Body of pancreas (tissue), 4 donors: ENCODE data around the gene SIGLEC8. TPM values are rescaled to one million over a fixed set of nuclear protein-coding genes. Genes with fewer than 3 reads are reported as not detected.

Experiments
- ATAC-seq: fragments of 150-250 bp; one replicate; pipeline ENCODE4 v1.9.1; 2016
- DNase-seq, 4 donors: peaks; one replicate each; pipeline ENCODE4 v3.0.0-alpha.2; 2019
- H3K27ac ChIP-seq, 4 donors: fragments of 200-600 bp; sonication (generic); 1 replicate in 3 of 4; 2 replicates in 1 of 4; pipeline versions ENCODE4 v1.5.1 to v1.6.1; 2016 to 2019; ENCODE audit warnings: mild to moderate bottlenecking in 1 of 4, mixed read lengths in 1 of 4, moderate library complexity in 1 of 4
- H3K27me3 ChIP-seq, 2 donors: fragments of 200-600 bp; sonication (generic); one replicate each; pipeline ENCODE4 v1.6.0; 2016; ENCODE audit warnings: mild to moderate bottlenecking in 1 of 2
- H3K36me3 ChIP-seq, 2 donors: fragments of 200-600 bp; sonication (generic); replicated peaks in 1 of 2; 2 replicates each; pipeline ENCODE4 v1.5.1; 2016; ENCODE audit warnings: low read depth in 2 of 2; ENCODE audit not compliant: insufficient read depth in 1 of 2
- H3K4me1 ChIP-seq: fragments of 200-600 bp; sonication (generic); one replicate; pipeline ENCODE4 v1.6.0; 2016
- H3K4me3 ChIP-seq, 2 donors: fragments of 200-600 bp; sonication (generic); 1 replicate in 1 of 2; 2 replicates in 1 of 2; pipeline ENCODE4 v1.5.1; 2016 to 2019
- H3K9me3 ChIP-seq, 3 donors: fragments of 200-600 bp; sonication (generic); 1 replicate in 2 of 3; 2 replicates in 1 of 3; pipeline ENCODE4 v1.5.1; 2016
- POLR2A ChIP-seq, 3 donors: fragments of 450-650 bp; IDR thresholded peaks; one replicate each; pipeline ENCODE4 v1.6.1; 2016; ENCODE audit warnings: antibody characterized with exemption in 3 of 3, mild to moderate bottlenecking in 2 of 3
- WGBS, 2 donors: methylation state at CpG; one replicate each; pipeline ENCODE4 v1.1.5; 2017; 5-methylcytosine and 5-hydroxymethylcytosine counted together
- intact Hi-C: fragments of 100-400 bp; cut with DNase I; formaldehyde crosslinking; loops from one replicate; pipeline ENCODE4 v1.15.1; 2023
- total RNA-seq, 2 donors: library from RNA; depleted of rRNA; stranded (reverse); fragments of >200 nt; gene quantifications; one replicate each; pipeline ENCODE4 v1.1.0, GENCODE V29; 2016
- TF ChIP-seq, protein P1 (sequence below), 7 experiments: fragments of 450-650 bp in 4 of 7; fragments of 200-600 bp in 3 of 7; sonication (generic) in 3 of 7; IDR thresholded peaks; one replicate each; pipeline ENCODE4 v1.5.1; 2016 to 2019; ENCODE audit warnings: antibody characterized with exemption in 7 of 7

The SIGLEC8 gene
- total RNA-seq: under 1 TPM in 1 of 2 donors, not detected in 1; 0.52 TPM

DNA sequence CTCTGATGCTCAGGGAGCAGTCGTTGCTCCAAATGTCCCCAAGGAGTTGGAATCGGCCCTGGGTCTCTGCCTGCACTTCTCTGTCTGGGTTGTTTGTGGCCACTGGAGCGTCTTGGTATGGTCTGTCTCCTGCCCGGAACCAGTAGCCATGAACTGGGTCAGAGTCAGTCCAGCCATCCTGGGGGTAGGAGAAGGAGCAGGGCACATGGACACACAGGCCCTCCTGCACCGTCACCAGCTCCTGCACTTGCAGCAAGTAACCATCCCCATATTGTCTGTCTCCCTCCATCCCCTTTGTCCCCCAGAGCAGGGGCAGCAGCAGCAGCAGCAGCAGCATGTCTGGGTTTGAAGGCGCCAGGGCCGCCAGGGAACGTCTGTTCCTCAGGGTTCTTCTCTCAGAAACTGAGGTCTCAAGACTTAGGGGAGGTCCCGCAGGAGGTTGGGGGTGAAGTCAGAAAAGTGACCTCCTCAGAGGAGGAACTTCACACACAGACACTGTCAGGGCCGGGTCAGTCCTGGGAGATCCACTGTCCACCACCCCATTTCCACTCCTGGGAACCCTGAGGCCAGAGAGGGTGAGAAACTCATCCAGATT lies at the start of gene SIGLEC8:
Gene SIGLEC8, minus strand, starts transcription at position 404 of the 595 bp plus-strand sequence. Its CDS starts 67 bp downstream, at position 337.
- H3K4me3 ChIP-seq: no peak within 1 kb of the TSS
- no peaks in the 10 kb centered on the region for H3K9me3 ChIP-seq
- H3K27ac ChIP-seq: no peak within 1 kb of the TSS
- ATAC-seq (no peak), DNase-seq (no peak)
- intact Hi-C loops: no loop called here
- no peaks in the 10 kb centered on the region for H3K4me1 ChIP-seq
- 38 to 40% methylated on average over 5 to 10 of the region's 10 CpGs for WGBS, 2 donors
- no peaks in the 10 kb centered on the region for H3K27me3 ChIP-seq
- TF ChIP-seq POLR2A (IDR thresholded peaks at IDR 0.05): no peak
- TF ChIP-seq, protein P1, sequence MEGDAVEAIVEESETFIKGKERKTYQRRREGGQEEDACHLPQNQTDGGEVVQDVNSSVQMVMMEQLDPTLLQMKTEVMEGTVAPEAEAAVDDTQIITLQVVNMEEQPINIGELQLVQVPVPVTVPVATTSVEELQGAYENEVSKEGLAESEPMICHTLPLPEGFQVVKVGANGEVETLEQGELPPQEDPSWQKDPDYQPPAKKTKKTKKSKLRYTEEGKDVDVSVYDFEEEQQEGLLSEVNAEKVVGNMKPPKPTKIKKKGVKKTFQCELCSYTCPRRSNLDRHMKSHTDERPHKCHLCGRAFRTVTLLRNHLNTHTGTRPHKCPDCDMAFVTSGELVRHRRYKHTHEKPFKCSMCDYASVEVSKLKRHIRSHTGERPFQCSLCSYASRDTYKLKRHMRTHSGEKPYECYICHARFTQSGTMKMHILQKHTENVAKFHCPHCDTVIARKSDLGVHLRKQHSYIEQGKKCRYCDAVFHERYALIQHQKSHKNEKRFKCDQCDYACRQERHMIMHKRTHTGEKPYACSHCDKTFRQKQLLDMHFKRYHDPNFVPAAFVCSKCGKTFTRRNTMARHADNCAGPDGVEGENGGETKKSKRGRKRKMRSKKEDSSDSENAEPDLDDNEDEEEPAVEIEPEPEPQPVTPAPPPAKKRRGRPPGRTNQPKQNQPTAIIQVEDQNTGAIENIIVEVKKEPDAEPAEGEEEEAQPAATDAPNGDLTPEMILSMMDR (IDR thresholded peaks at IDR 0.05): no peak
- H3K36me3 ChIP-seq: no peaks in the 10 kb centered on the region

GRCh38 chr19:51507640-51508058 lies 49.4 kb upstream of the SIGLEC8 start:
- DNase-seq (no peak), ATAC-seq (no peak)
- TF ChIP-seq, protein P1 (IDR thresholded peaks at IDR 0.05): no peak
- no peak for TF ChIP-seq POLR2A (IDR thresholded peaks at IDR 0.05)
- Histone ChIP-seq H3K27ac (no peak overlapping the region), H3K36me3 (no peaks in the 10 kb centered on the region), H3K9me3 (no peaks in the 10 kb centered on the region), H3K27me3 (no peaks in the 10 kb centered on the region), H3K4me1 (no peaks in the 10 kb centered on the region), H3K4me3 (no peak overlapping the region)
- intact Hi-C loops: no loop called here
- WGBS, 2 donors: 52 to 57% methylated on average over 6 of the region's 6 CpGs

DNA sequence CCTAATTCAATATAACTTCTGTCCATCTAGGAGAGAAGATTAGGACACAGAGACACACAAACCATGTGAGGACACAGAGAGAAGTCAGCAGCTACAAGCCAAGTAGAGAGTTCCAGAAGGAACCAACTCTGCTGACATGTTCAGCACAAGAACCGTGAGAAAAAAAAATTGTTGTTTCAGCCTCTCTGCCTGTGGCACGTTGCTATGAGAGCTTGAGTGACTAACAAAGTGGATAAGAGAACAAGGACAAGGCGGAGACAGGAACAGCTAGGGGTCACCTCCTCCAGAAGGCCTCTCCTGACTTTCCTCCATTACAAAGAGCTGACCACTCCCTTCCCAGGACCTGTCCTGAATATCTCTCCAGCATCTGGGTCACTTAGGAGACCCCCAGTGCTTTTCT lies 48.9 kb upstream of the SIGLEC8 start:
- Histone ChIP-seq H3K4me1 (no peaks in the 10 kb centered on the region), H3K36me3 (no peaks in the 10 kb centered on the region), H3K27ac (no peak overlapping the region), H3K9me3 (no peaks in the 10 kb centered on the region), H3K4me3 (no peak overlapping the region), H3K27me3 (no peaks in the 10 kb centered on the region)
- DNase-seq: peak in 1 of 4 donors; percentile 12
- 32 to 47% methylated on average over 3 of the region's 3 CpGs for WGBS, 2 donors
- no peak for ATAC-seq
- TF ChIP-seq POLR2A (IDR thresholded peaks at IDR 0.05): no peak
- TF ChIP-seq, protein P1 (IDR thresholded peaks at IDR 0.05): no peak
- intact Hi-C loops: no loop called here

DNA sequence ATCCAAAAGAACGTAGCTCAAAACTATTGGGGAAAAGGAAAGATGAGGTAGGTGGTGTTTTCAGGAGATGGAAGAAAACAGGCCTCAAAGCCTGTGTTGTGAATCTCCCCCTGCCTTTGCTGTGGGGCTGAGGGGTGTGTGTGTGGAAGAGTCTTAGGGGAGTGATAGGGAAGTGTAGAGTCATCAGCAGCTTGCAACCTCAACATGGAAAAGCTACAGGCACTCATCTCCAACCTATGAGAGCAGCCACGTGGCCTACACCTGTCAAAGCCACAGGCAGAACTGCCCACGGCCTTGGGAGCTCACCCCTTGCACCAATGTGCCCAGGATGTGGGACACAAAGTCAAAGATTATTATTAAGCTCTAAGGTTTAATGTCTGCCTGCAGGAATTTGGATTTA lies 47.6 kb upstream of the SIGLEC8 start:
- Histone ChIP-seq H3K36me3 (no peaks in the 10 kb centered on the region), H3K27me3 (no peaks in the 10 kb centered on the region), H3K9me3 (no peaks in the 10 kb centered on the region), H3K4me3 (no peak overlapping the region), H3K27ac (no peak overlapping the region), H3K4me1 (no peaks in the 10 kb centered on the region)
- WGBS, 2 donors: 28 to 34% methylated on average over 3 of the region's 3 CpGs
- intact Hi-C loops: no loop called here
- no peak for TF ChIP-seq POLR2A (IDR thresholded peaks at IDR 0.05)
- TF ChIP-seq, protein P1 (IDR thresholded peaks at IDR 0.05): no peak
- DNase-seq (no peak), ATAC-seq (no peak)

DNA sequence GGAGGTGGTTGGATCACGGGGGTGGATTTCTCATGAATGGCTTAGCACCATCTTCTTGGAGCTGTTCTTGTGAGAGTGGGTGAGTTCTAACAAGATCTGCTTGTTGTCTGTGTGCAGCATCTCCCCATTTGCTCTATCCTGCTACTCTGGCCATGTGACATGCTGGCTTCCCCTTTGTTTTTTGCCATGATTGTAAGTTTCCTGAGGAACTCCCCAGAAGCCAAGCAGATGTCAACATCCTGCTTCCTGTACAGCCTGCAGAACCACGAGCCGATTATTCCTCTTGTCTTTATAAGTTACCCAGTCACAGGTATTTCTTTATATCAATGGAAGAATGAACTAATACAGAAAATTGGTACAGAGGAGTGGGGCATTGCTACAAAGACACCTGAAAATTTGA lies 45.6 kb upstream of the SIGLEC8 start:
- intact Hi-C loops: no loop called here
- Histone ChIP-seq H3K4me1 (no peaks in the 10 kb centered on the region), H3K27ac (no peak overlapping the region), H3K36me3 (no peaks in the 10 kb centered on the region), H3K4me3 (no peak overlapping the region), H3K9me3 (no peaks in the 10 kb centered on the region), H3K27me3 (no peaks in the 10 kb centered on the region)
- ATAC-seq: no peak
- DNase-seq: no peak
- TF ChIP-seq, protein P1 (IDR thresholded peaks at IDR 0.05): no peak
- no peak for TF ChIP-seq POLR2A (IDR thresholded peaks at IDR 0.05)
- 36 to 37% methylated on average over 3 of the region's 3 CpGs for WGBS, 2 donors
